Suprapubic skin (tissue), 4 donors: Measurements from ENCODE around the gene RESF1.

ENCODE experiments used
- CTCF ChIP-seq, 2 donors: fragments of 200-600 bp in 1 of 2; fragments of 450-650 bp in 1 of 2; sonication (generic) in 1 of 2; IDR thresholded peaks; one replicate each; pipeline ENCODE4 v1.5.1; 2016 to 2019; ENCODE audit warnings: antibody characterized with exemption in 2 of 2, mild to moderate bottlenecking in 1 of 2, moderate library complexity in 1 of 2
- POLR2A ChIP-seq, 2 donors: fragments of 450-650 bp; IDR thresholded peaks; one replicate each; pipeline ENCODE4 v1.6.1; 2017; ENCODE audit warnings: antibody characterized with exemption in 2 of 2, mild to moderate bottlenecking in 2 of 2, moderate library complexity in 2 of 2
- POLR2AphosphoS5 ChIP-seq, 3 donors: sonication (generic); formaldehyde crosslinking; IDR thresholded peaks; one replicate each; pipeline ENCODE4 v1.6.1; 2017; ENCODE audit warnings: antibody characterized with exemption in 3 of 3

- TF ChIP-seq POLR2A (IDR thresholded peaks at IDR 0.05) (no peak), CTCF (IDR thresholded peaks at IDR 0.05) (no peak), POLR2AphosphoS5 (IDR thresholded peaks at IDR 0.05) (no peak)
Observed at GRCh38 chr12:31951939-31952338, 7.3 kb upstream of the RESF1 start.
